Loucy (cell line): ENCODE measurements around the gene TRIM58.

Experiments used
- H2AFZ ChIP-seq: fragments of 200-600 bp; sonication (generic); 2 replicates; pipeline ENCODE4 v1.6.0; 2016; ENCODE audit warnings: antibody characterized with exemption, mild to moderate bottlenecking, low read length, moderate library complexity
- H3F3A ChIP-seq: fragments of 200-600 bp; 2 replicates; pipeline ENCODE4 v1.6.0; 2016; ENCODE audit warnings: antibody characterized with exemption, low read depth, mild to moderate bottlenecking
- H3K27me3 ChIP-seq: fragments of 200-600 bp; sonication (generic); 2 replicates; pipeline ENCODE4 v1.6.1; 2014; ENCODE audit warnings: low read length, mild to moderate bottlenecking; ENCODE audit not compliant: insufficient read depth, poor library complexity, severe bottlenecking
- H3K36me3 ChIP-seq: fragments of 200-600 bp; sonication (generic); 2 replicates; pipeline ENCODE4 v1.6.1; 2016; ENCODE audit warnings: low read length; ENCODE audit not compliant: insufficient read depth
- H3K4me1 ChIP-seq: fragments of 200-600 bp; sonication (generic); 2 replicates; pipeline ENCODE4 v1.5.1; 2014; ENCODE audit warnings: low read length, mild to moderate bottlenecking; ENCODE audit not compliant: insufficient read depth, poor library complexity, severe bottlenecking
- H3K4me2 ChIP-seq: fragments of 200-600 bp; sonication (generic); 2 replicates; pipeline ENCODE4 v1.6.0; 2014; ENCODE audit warnings: antibody characterized with exemption, low read length, low read depth, mild to moderate bottlenecking; ENCODE audit not compliant: poor library complexity, severe bottlenecking
- H3K4me3 ChIP-seq: fragments of 200-600 bp; sonication (generic); 2 replicates; pipeline ENCODE4 v1.5.1; 2014; ENCODE audit warnings: low read length, mild to moderate bottlenecking, mixed read lengths; ENCODE audit not compliant: poor library complexity, severe bottlenecking
- H3K79me2 ChIP-seq: fragments of 200-600 bp; sonication (generic); 2 replicates; pipeline ENCODE4 v1.6.1; 2014; ENCODE audit warnings: low read length; ENCODE audit not compliant: insufficient read depth
- H3K9ac ChIP-seq: fragments of 200-600 bp; sonication (generic); 2 replicates; pipeline ENCODE4 v1.6.0; 2014; ENCODE audit warnings: mild to moderate bottlenecking, low read depth, low read length, moderate library complexity; ENCODE audit not compliant: poor library complexity, severe bottlenecking
- H3K9me2 ChIP-seq: fragments of 200-600 bp; sonication (generic); replicated peaks from 2 replicates; pipeline ENCODE4 v1.6.1; 2016; ENCODE audit warnings: low read depth, low read length, mixed read lengths
- H3K9me3 ChIP-seq: fragments of 200-600 bp; sonication (generic); 2 replicates; pipeline ENCODE4 v1.6.1; 2014; ENCODE audit warnings: mild to moderate bottlenecking, antibody characterized with exemption, low read length, low read depth; ENCODE audit not compliant: insufficient read depth
- H4K20me1 ChIP-seq: fragments of 200-600 bp; sonication (generic); 2 replicates; pipeline ENCODE4 v1.6.0; 2014; ENCODE audit warnings: antibody characterized with exemption, low read length, mild to moderate bottlenecking; ENCODE audit not compliant: insufficient read depth, poor library complexity, severe bottlenecking
- CTCF ChIP-seq: fragments of 200-600 bp; sonication (generic); conservative IDR thresholded peaks from 2 replicates; pipeline ENCODE4 v1.5.1; 2014; ENCODE audit warnings: mild to moderate bottlenecking, antibody characterized with exemption, low read length
- EZH2phosphoT487 ChIP-seq: fragments of 200-600 bp; IDR thresholded peaks from 2 replicates; pipeline ENCODE4 v1.6.1; 2018; ENCODE audit warnings: antibody characterized with exemption, mild to moderate bottlenecking, moderate library complexity, borderline replicate concordance

The TRIM58 gene

DNA sequence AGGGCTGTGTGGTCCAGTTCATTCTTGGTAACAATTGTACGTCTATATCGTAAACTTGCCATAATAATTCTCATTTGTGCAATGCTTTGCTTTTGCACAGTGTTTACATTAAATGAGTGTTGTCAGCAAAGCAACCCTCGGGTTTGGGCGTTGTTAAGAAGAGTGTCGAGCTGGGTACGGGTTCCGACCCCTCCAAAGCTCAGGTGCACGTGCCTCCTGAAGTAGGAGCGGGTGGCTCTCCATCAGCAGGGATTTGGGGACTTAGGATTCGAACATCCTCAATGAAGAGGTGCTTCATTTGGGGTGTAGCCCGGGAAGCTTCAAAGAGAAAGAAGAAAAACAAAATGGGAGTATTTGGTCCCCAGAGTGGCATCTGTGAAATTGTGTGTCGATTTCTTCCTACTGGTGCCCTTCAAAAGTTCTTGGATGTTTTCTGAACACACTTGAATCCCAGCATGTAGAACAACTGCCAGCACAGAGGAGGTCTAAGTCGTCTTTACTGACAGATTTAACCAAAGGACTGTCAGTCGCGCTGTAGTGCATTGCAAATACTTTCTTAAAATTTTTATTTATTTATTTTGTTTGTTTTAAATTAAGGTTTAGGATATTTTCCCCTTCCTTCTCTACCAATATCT lies 1.1 kb downstream of the TRIM58 start:
- Histone ChIP-seq H3K79me2 (no peaks in the 10 kb centered on the region), H3K4me1 (no peaks in the 10 kb centered on the region), H2AFZ (no peak overlapping the region), H3K36me3 (no peaks in the 10 kb centered on the region), H3K9me3 (no peaks in the 10 kb centered on the region), H4K20me1 (no peaks in the 10 kb centered on the region), H3K9me2 (no peaks in the 10 kb centered on the region), H3K9ac (no peak overlapping the region), H3K27me3 (no peaks in the 10 kb centered on the region), H3F3A (no peaks in the 10 kb centered on the region), H3K4me3 (no peak overlapping the region), H3K4me2 (no peak overlapping the region)
- TF ChIP-seq EZH2phosphoT487 (no peak), CTCF (no peak)

- Histone ChIP-seq H3K4me2 (no peak overlapping the region), H3K79me2 (no peaks in the 10 kb centered on the region), H3K9me2 (no peaks in the 10 kb centered on the region), H3K9ac (no peak overlapping the region), H3K9me3 (no peaks in the 10 kb centered on the region), H4K20me1 (no peaks in the 10 kb centered on the region), H3K4me3 (no peak overlapping the region), H2AFZ (no peak overlapping the region), H3F3A (no peaks in the 10 kb centered on the region), H3K4me1 (no peaks in the 10 kb centered on the region), H3K36me3 (no peaks in the 10 kb centered on the region), H3K27me3 (no peaks in the 10 kb centered on the region)
- TF ChIP-seq EZH2phosphoT487 (no peak), CTCF (no peak)
Observed at GRCh38 chr1:247862756-247863155, 5.8 kb downstream of the TRIM58 start.

DNA sequence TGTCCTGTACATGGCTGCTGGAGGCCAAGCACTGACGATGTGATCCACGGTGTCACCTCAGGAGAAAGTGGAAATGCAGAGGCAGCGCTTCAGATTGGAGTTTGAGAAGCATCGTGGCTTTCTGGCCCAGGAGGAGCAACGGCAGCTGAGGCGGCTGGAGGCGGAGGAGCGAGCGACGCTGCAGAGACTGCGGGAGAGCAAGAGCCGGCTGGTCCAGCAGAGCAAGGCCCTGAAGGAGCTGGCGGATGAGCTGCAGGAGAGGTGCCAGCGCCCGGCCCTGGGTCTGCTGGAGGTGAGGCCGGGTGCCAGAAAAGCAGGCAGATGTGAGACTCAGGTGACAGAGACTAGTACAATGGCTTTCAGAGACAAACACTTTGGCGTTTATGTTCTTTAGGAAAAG lies 7.7 kb downstream of the TRIM58 start:
- Histone ChIP-seq H3K9me2 (no peaks in the 10 kb centered on the region), H3K27me3 (no peaks in the 10 kb centered on the region), H3K9me3 (no peaks in the 10 kb centered on the region), H3K79me2 (no peaks in the 10 kb centered on the region), H2AFZ (no peak overlapping the region), H3K36me3 (no peaks in the 10 kb centered on the region), H3K4me1 (no peaks in the 10 kb centered on the region), H3K9ac (no peak overlapping the region), H3K4me3 (no peak overlapping the region), H4K20me1 (no peaks in the 10 kb centered on the region), H3K4me2 (no peak overlapping the region), H3F3A (no peaks in the 10 kb centered on the region)
- no peak for TF ChIP-seq EZH2phosphoT487

- Histone ChIP-seq H3K9me2 (no peaks in the 10 kb centered on the region), H3K36me3 (no peaks in the 10 kb centered on the region), H3K9me3 (no peaks in the 10 kb centered on the region; the same call in 1 of the 2 replicates), H3K4me3 (no peak overlapping the region), H2AFZ (no peak overlapping the region), H4K20me1 (no peaks in the 10 kb centered on the region), H3K79me2 (no peaks in the 10 kb centered on the region), H3F3A (no peaks in the 10 kb centered on the region), H3K4me2 (no peak overlapping the region), H3K9ac (no peak overlapping the region), H3K27me3 (no peaks in the 10 kb centered on the region), H3K4me1 (no peaks in the 10 kb centered on the region)
- TF ChIP-seq EZH2phosphoT487 (no peak), CTCF (no peak)
Observed at GRCh38 chr1:247865416-247865815, 8.4 kb downstream of the TRIM58 start.
